ENCODE measurements around the gene ITFG1. TPM values are rescaled to one million over a fixed set of nuclear protein-coding genes. Genes with fewer than 3 reads are reported as not detected.
"Not testable (repeated sequence)": the region's sequence is repeated elsewhere in the genome, so short reads cannot be mapped to it uniquely, and the experiment has no call there.

The ITFG1 gene
- polyA plus RNA-seq, 3 donors: 28.9 to 62.5 (median 35.3) TPM

DNA sequence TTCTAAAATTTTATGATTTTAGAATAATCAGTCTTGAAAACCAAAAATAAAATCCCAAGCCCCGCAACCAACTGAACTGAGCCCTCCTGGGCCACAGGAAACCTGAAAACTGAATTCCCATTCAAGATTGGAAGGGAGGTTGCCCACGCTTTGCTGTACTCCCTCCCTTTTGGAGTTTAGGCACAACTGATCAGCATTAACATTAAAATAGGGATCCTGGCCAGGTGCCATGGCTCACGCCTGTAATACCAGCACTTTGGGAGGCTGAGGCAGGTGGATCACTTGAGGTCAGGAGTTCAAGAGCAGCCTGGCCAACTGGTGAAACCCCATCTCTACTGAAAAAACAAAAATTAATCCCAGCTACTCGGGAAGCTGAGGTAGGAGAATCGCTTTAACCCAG lies 264.4 kb downstream of the ITFG1 start:
- no peaks in the 10 kb centered on the region for H3K9me3 ChIP-seq (replicated peaks in 1 of 2; ENCODE audit: control insufficient read depth in 1 of 2, insufficient read depth in 1 of 2, low read length in 2 of 2)
- no peaks in the 10 kb centered on the region for H3K4me1 ChIP-seq (ENCODE audit: control insufficient read depth in 1 of 2, insufficient read depth in 2 of 2, low read length in 2 of 2)
- H3K4me3 ChIP-seq (replicated peaks in 1 of 3; ENCODE audit: low read depth in 2 of 3, low read length in 3 of 3): no peak overlapping the region
- Mint-ChIP-seq H3K27ac (no peak overlapping the region), H3K27me3 (ENCODE audit: low read depth in 3 of 3) (peaks cover 0 to 2% (median 0%) of the 10 kb centered on the region in 3 donors), H3K36me3 (peaks cover 6 to 16% of the 10 kb centered on the region in 2 donors), H3K9me3 (peaks cover 0 to 1% (median 0%) of the 10 kb centered on the region in 7 donors), H3K4me1 (no peaks in the 10 kb centered on the region), H3K4me3 (no peak overlapping the region)
- H3K27ac ChIP-seq (ENCODE audit: low read depth in 1 of 2, low read length in 2 of 2): no peak overlapping the region
- H3K27me3 ChIP-seq (ENCODE audit: control insufficient read depth in 2 of 2, insufficient read depth in 2 of 2, low read length in 2 of 2): no peaks in the 10 kb centered on the region
- no peaks in the 10 kb centered on the region for H3K79me2 ChIP-seq (ENCODE audit: insufficient read depth, low read length)
- WGBS (ENCODE audit: insufficient coverage): no CpG with 5 or more reads among the region's 5 CpGs
- no peaks in the 10 kb centered on the region for H4K20me1 ChIP-seq (ENCODE audit: insufficient read depth, low read length)
- TF ChIP-seq, protein P1, sequence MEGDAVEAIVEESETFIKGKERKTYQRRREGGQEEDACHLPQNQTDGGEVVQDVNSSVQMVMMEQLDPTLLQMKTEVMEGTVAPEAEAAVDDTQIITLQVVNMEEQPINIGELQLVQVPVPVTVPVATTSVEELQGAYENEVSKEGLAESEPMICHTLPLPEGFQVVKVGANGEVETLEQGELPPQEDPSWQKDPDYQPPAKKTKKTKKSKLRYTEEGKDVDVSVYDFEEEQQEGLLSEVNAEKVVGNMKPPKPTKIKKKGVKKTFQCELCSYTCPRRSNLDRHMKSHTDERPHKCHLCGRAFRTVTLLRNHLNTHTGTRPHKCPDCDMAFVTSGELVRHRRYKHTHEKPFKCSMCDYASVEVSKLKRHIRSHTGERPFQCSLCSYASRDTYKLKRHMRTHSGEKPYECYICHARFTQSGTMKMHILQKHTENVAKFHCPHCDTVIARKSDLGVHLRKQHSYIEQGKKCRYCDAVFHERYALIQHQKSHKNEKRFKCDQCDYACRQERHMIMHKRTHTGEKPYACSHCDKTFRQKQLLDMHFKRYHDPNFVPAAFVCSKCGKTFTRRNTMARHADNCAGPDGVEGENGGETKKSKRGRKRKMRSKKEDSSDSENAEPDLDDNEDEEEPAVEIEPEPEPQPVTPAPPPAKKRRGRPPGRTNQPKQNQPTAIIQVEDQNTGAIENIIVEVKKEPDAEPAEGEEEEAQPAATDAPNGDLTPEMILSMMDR (IDR thresholded peaks at IDR 0.05): no peak
- no peak overlapping the region for H3K9ac ChIP-seq (ENCODE audit: insufficient read depth, low read length, poor library complexity, severe bottlenecking)
- no peaks in the 10 kb centered on the region for H3K36me3 ChIP-seq (replicated peaks in 1 of 2; ENCODE audit: control insufficient read depth in 1 of 2, insufficient read depth in 2 of 2, low read length in 2 of 2)
- no peak overlapping the region for H3K4me2 ChIP-seq (replicated peaks; ENCODE audit: extremely low read depth, low read length, poor library complexity, severe bottlenecking)
- intact Hi-C loops (cut with micrococcal nuclease): no loop called here
- no peak overlapping the region for H2AFZ ChIP-seq (ENCODE audit: insufficient read depth, low read depth, low read length, poor library complexity, severe bottlenecking)
- DNase-seq: no peak

DNA sequence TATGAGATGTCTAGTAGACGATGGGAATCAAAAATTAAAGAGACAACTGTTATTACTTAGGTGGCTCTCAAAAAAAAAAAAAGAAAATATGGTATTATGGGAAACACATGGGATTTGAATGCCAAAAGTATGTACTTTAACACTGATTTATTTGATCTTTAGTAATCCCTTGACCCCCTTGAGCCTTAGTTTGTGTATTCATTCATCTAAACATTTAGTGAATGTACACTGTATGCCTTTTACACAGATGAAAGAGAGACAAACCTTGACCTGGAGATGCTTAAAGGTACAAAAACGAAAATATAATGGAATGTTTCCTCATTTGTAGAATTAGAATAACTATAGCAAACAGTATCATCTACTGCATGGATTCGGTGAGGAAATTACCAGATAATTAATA lies 278.5 kb downstream of the ITFG1 start:
- no peaks in the 10 kb centered on the region for H3K4me1 Mint-ChIP-seq
- no peak overlapping the region for H3K27ac Mint-ChIP-seq
- WGBS (ENCODE audit: insufficient coverage): 100% methylated on average over 1 of the region's 3 CpGs

DNA sequence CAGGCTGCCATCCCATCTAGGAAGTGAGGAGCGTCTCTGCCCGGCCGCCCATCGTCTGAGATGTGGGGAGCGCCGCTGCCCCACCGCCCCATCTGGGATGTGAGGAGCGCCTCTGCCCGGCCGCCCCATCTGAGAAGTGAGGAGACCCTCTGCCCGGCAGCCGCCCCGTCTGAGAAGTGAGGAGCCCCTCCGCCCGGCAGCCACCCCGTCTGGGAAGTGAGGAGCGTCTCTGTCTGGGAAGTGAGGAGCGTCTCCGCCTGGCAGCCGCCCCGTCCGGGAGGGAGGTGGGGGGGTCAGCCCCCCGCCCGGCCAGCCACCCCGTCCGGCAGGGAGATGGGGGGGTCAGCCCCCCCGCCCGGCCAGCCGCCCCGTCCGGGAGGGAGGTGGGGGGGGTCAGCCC lies 279.8 kb downstream of the ITFG1 start:
- H3K27ac ChIP-seq (ENCODE audit: low read depth in 1 of 2, low read length in 2 of 2); H3K9ac ChIP-seq (ENCODE audit: insufficient read depth, low read length, poor library complexity, severe bottlenecking); H3K27ac Mint-ChIP-seq; H3K4me1 Mint-ChIP-seq; H4K20me1 ChIP-seq (ENCODE audit: insufficient read depth, low read length); H3K9me3 ChIP-seq (replicated peaks in 1 of 2; ENCODE audit: control insufficient read depth in 1 of 2, insufficient read depth in 1 of 2, low read length in 2 of 2); H3K4me2 ChIP-seq (replicated peaks; ENCODE audit: extremely low read depth, low read length, poor library complexity, severe bottlenecking); H3K27me3 ChIP-seq (ENCODE audit: control insufficient read depth in 2 of 2, insufficient read depth in 2 of 2, low read length in 2 of 2); intact Hi-C loops (cut with micrococcal nuclease); H3K4me3 ChIP-seq (replicated peaks in 1 of 3; ENCODE audit: low read depth in 2 of 3, low read length in 3 of 3); H3K4me3 Mint-ChIP-seq; H2AFZ ChIP-seq (ENCODE audit: insufficient read depth, low read depth, low read length, poor library complexity, severe bottlenecking); H3K4me1 ChIP-seq (ENCODE audit: control insufficient read depth in 1 of 2, insufficient read depth in 2 of 2, low read length in 2 of 2); H3K27me3 Mint-ChIP-seq (ENCODE audit: low read depth in 3 of 3); H3K79me2 ChIP-seq (ENCODE audit: insufficient read depth, low read length); DNase-seq; H3K36me3 ChIP-seq (replicated peaks in 1 of 2; ENCODE audit: control insufficient read depth in 1 of 2, insufficient read depth in 2 of 2, low read length in 2 of 2): not testable (repeated sequence)
- Mint-ChIP-seq H3K9me3 (peaks cover 22 to 31% (median 28%) of the 10 kb centered on the region in 7 donors), H3K36me3 (peaks cover 11 to 18% of the 10 kb centered on the region in 2 donors)
- 95% methylated on average over 7 of the region's 31 CpGs for WGBS (ENCODE audit: insufficient coverage)

More for the DNA sequence above, 278.5 kb downstream of the ITFG1 start:
- no peak for DNase-seq
- Histone ChIP-seq H3K27ac (ENCODE audit: low read depth in 1 of 2, low read length in 2 of 2) (no peak overlapping the region), H3K27me3 (ENCODE audit: control insufficient read depth in 2 of 2, insufficient read depth in 2 of 2, low read length in 2 of 2) (no peaks in the 10 kb centered on the region), H3K79me2 (ENCODE audit: insufficient read depth, low read length) (no peaks in the 10 kb centered on the region), H3K9me3 (replicated peaks in 1 of 2; ENCODE audit: control insufficient read depth in 1 of 2, insufficient read depth in 1 of 2, low read length in 2 of 2) (peaks cover 4 to 6% of the 10 kb centered on the region in 2 donors), H3K36me3 (replicated peaks in 1 of 2; ENCODE audit: control insufficient read depth in 1 of 2, insufficient read depth in 2 of 2, low read length in 2 of 2) (no peaks in the 10 kb centered on the region), H3K9ac (ENCODE audit: insufficient read depth, low read length, poor library complexity, severe bottlenecking) (no peak overlapping the region), H3K4me2 (replicated peaks; ENCODE audit: extremely low read depth, low read length, poor library complexity, severe bottlenecking) (no peak overlapping the region), H2AFZ (ENCODE audit: insufficient read depth, low read depth, low read length, poor library complexity, severe bottlenecking) (no peak overlapping the region), H3K4me1 (ENCODE audit: control insufficient read depth in 1 of 2, insufficient read depth in 2 of 2, low read length in 2 of 2) (no peaks in the 10 kb centered on the region), H4K20me1 (ENCODE audit: insufficient read depth, low read length) (no peaks in the 10 kb centered on the region), H3K4me3 (replicated peaks in 1 of 3; ENCODE audit: low read depth in 2 of 3, low read length in 3 of 3) (no peak overlapping the region)
- H3K27me3 Mint-ChIP-seq (ENCODE audit: low read depth in 3 of 3): peaks cover 0 to 3% (median 0%) of the 10 kb centered on the region in 3 donors
- TF ChIP-seq, protein P1 (IDR thresholded peaks at IDR 0.05): no peak
- peaks cover 22 to 31% (median 29%) of the 10 kb centered on the region in 7 donors for H3K9me3 Mint-ChIP-seq
- no peak overlapping the region for H3K4me3 Mint-ChIP-seq
- H3K36me3 Mint-ChIP-seq: peaks cover 10 to 16% of the 10 kb centered on the region in 2 donors
- intact Hi-C loops (cut with micrococcal nuclease): no loop called here

All from CD14-positive monocyte (primary cell).